GM18858 (cell line): ENCODE data around the gene CD276.
"Not testable (repeated sequence)": the region's sequence is repeated elsewhere in the genome, so short reads cannot be mapped to it uniquely, and the experiment has no call there.

Experiments
- ATAC-seq: cut with Tn5 transposase; IDR thresholded peaks from one replicate; pipeline ENCODE4 v1.9.1; 2021; ENCODE audit not compliant: unreplicated experiment

Gene CD276

GRCh38 chr15:73709686-73710085 lies 25.5 kb downstream of the CD276 start:
- ATAC-seq = no peak

- no peak for ATAC-seq
Observed at GRCh38 chr15:73710321-73710720, 26.1 kb downstream of the CD276 start.

DNA sequence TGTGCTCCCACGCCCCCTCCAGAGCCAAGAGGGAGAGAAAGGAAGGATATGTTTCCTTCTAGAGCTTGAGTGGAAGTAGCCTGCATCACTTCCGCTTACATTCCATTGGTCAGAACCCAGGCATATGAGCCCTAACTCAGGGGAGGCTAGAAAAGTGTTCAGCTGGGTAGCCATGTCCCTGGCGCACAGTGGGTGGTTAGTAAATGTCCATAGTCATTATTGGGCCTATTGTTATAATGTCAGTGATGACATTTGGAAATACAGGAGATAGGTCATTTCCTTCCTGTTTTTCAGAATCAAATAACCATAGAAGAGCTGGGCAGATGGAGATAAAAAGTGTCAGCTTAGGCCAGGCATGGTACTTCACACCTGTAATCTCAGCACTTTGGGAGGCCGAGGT lies 27.3 kb downstream of the CD276 start:
- ATAC-seq = no peak

DNA sequence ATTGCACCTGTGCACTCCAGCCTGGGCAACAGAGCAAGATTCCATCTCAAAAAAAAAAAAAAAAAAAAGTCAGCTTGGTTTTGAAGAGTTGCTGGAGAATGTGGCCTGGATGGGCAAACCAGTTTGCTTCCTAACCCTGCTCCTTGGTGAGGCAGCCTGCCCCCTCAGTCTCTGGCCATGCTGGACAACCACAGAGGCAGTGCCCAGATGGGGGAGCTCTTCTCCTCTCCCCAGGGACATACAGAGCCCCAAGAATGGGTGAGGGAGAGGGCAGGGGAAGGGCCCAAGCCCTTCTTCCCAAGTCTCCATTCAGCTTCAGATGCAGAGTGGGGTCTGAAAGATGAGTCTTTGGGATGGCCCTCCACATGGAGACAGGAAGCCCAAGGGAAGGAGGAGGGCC lies 27.9 kb downstream of the CD276 start:
- no peak for ATAC-seq

- no peak for ATAC-seq
Observed at GRCh38 chr15:73714695-73715301, 30.6 kb downstream of the CD276 start.

GRCh38 chr15:73715417-73715816 lies 31.2 kb downstream of the CD276 start:
- ATAC-seq = no peak

DNA sequence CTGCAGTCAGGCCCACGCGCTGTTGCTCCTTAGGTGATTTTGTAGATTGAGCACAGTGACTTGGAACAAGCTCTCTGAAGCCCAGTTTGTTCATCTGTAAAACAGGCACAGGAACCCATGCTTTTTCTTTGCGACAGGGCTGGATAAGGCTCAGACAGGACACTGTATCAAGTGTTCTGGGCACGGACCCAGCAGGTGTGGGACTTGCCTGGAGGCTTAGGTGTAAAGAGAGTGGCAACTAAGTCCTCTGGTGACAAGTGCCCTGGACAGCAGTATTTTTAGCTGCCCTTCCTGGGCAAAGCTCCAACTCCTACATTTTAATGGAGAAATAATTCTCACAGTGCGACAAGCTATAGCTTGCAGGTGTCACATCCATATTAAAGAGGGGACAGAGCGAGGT lies 32.2 kb downstream of the CD276 start:
- no peak for ATAC-seq

GRCh38 chr15:73717206-73717605 lies 33.0 kb downstream of the CD276 start:
- ATAC-seq = no peak

- no peak for ATAC-seq
Observed at GRCh38 chr15:73717802-73718201, 33.6 kb downstream of the CD276 start.

DNA sequence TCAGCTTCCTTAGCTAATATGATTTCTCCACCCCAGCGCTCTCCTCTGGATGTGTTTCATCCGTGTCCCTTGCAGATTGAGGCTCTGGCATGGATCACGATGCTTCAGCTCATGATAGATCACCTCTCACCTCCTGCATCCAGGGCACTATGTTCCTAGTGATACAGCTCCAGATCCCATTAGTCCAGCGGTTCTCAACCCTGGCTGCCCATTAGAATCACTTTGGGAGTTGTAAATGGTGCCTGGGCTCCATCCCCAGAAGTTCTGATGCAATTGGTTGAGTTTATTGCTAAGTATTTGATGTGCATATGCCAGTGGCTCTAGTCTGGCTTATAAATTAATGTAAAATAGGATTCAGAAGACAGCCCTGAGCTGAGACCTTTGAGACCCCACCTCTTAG lies 34.5 kb downstream of the CD276 start:
- ATAC-seq = no peak

DNA sequence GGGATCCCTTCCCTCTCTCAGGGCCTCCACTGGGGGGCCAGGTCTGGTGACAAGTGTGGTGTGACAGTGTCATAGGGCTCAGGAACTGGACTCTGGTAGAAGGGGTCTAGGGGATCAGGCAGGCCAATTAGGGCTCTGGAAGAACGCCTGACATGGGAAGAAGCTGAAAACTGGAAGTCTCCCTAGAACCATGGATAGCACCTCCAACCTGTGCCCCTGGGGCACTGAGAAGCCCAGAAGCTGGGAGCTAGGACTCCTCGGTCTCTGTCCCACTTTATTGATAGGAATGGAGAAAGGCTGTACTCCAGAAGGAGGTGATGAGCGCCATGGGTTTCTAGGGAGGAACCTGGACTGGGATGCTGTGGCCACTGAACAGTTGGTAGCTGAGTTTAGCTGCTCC lies 38.2 kb downstream of the CD276 start:
- no peak for ATAC-seq

DNA sequence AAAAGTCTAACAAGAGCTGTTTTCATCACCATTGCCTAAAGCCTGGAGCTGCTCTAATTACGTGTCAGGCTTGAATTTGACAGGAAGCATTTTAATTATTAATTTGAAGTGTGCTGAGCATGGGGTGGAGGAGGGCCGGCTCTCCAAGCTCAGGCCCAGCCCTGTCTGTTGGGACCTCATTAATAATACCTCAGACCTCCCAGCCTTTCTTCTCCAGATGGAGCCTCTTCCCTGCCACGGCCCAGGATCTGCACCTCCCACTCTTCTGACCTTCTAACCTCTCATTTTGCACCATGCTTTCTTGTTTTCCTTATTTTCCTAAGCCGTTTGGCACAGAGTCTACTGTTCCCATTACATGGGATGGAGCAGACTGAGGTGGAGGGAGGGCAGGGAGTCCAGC lies 39.0 kb downstream of the CD276 start:
- no peak for ATAC-seq

GRCh38 chr15:73724212-73724611 lies 40.0 kb downstream of the CD276 start:
- no peak for ATAC-seq

DNA sequence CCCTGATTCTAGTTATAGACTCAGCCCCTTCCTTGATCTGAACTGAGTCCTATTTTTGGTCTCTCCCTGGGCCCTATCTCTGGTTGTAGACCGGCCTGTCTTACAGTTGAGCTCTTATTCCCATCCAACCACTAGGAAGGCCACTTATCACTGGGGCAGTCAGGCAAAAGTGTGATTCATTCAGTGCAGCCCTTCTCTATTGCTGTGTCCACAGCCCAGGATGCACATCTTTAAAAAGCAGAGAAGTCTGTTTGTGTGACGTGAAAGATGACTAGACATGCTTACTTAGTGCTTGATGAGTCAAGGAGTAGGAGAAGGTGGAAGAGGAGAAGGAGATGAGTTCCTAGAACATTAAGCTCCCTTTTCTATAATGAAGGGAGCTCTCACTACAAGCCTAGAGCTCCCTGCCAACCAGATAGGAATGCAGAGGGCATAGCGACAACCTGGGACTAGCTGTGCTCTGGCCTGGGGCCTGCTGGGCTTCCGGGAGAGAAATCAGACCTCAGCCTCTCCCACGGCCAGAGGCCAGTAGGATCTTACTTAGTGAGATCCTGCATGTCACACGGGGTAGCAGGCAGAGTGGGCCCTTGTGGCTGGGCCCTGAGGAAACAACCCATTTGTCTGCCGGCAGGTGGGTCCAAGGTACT lies 43.3 kb downstream of the CD276 start:
- ATAC-seq = no peak

DNA sequence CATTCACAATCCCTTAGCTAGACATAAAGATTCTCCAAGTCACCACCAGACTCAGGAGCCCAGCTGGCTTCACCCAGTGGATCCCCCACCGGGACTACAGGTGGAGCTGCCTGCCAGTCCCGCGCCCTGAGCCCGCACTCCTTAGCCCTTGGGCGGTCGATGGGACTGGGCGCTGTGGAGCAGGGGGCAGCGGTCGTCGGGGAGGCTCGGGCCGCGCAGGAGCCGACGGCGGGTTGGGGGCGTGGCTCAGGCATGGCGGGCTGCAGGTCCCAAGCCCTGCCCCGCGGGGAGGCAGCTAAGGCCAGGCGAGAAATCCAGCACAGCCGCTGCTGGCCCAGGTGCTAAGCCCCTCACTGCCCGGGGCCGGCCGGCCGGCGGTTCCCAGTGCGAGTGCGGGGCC lies 47.9 kb downstream of the CD276 start:
- not testable (repeated sequence) for ATAC-seq

DNA sequence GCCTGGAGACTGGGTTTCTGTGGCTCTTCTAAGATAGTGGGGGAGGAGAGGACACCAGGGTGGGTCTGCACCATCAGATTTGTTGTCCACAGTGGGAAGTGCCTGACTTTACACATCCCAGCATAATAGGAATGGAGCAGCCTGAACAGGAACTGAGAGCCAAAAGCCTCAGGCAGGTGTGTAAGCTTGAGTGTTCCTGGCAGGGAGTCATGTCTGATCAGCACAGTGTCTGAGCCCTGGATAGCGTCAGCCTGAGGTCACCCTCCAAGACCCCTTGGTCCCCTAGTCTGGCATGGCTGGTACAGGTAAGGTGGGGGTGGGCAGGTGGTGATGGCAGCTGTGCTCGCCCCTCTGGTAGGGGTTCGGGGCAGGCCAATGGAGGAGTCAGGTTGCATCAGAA lies 48.7 kb downstream of the CD276 start:
- ATAC-seq = no peak

GRCh38 chr15:73737535-73737934 lies 53.4 kb downstream of the CD276 start:
- ATAC-seq = no peak

DNA sequence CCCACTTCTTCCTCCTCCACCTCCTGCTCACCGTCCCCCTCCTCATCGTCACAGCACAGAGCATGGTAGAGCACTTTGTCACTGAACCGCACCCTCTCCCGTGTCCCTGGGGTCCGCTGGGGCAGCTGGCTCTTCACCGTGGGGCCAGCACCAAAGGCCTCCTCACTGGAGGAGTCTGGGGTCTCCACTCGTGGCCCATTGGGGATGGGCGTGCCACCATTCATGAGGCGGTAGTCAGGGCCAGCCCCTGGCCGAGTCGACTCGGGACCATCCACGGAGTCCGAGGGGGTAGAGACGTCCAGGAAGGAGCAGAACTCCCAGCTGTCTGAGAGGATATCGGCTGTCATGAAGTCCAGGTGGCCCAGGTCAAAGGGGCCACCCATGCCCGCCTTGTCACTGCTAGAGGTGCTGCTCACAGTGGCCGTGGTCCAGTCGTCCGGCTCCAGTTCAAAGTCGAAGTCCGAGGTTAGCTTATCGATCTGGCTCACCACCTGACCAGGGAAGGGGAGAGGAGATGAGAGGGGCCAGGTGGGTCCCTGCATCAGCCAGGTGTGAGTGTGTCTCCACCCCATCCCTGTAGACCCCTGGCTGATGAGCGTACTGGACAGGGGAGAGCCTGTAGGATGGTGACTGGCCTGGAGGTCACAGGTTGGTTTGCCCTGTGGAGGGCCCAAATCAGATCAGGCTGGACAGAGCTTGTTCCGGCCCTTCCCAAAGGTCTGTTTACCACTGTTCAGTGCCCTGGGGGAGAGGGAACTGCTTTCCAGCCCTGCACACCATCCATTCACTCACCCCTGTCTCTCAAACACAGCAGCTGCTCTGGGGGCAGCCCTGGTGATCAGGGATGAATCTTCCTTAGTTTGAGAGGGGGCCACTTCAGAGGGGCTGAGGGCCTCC lies 56.2 kb downstream of the CD276 start:
- no peak for ATAC-seq

GRCh38 chr15:73741321-73741836 lies 57.2 kb downstream of the CD276 start:
- ATAC-seq = no peak

GRCh38 chr15:73744293-73744692 lies 60.1 kb downstream of the CD276 start:
- no peak for ATAC-seq

DNA sequence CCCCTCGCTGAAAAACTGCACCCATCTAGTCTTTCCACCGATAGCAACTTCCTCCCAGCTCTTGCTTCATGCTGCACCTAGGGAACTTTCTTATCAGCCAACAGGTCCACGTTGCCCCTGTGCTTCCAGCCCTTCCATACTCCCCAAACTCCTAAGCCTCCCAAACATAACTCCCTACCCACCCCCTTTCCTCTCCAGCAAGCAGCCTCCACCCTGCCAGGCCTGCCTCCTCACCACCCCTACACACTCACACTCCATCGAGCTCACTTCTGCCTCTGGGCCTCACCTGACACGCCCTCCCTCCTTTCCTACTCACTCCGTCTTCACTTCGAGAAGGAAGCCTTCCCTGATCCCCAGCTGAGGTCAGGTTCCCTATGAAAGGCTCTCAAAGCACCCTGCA lies 60.9 kb downstream of the CD276 start:
- ATAC-seq = no peak

DNA sequence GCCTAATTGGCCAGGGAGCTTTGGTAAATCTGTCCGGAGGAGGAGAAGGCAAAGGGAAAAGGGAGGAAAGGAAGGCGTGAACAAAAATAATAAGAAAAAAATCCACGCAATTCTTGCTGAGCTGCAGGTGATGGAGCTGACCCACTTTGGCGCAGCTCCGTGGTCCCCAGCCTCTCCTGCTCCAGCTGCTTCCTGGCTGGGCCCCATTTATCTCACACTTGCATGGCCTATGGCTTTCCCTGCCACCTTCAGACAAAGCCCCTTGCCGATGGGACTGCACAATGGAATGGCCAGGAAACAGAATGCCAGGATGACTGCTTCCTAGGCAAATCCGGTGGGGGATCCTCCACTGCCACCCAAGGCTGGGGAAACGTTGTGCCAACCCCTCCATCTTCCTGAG lies 62.1 kb downstream of the CD276 start:
- ATAC-seq = no peak
